ENCODE data around the gene TERB2.
"Not testable (repeated sequence)": the region's sequence is repeated elsewhere in the genome, so short reads cannot be mapped to it uniquely, and the experiment has no call there.

DNA sequence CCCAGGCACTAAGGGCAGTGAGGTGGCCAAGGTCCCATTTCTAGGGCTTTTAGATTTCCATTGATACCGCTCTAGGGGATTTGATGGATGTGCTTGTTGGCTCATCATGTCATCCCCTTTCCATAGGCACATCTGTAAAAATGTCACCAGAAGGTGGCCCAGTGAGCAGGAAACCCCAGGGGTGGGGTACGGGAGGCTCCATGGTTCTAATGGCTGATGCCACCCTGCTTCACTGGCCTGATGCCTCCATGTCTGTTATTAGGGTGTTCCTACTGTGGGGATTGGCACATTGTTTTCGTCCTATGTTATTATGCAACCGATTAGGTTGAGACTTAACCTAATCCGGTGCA, 32.4 kb downstream of the TERB2 start:
- TF ChIP-seq, protein P1, sequence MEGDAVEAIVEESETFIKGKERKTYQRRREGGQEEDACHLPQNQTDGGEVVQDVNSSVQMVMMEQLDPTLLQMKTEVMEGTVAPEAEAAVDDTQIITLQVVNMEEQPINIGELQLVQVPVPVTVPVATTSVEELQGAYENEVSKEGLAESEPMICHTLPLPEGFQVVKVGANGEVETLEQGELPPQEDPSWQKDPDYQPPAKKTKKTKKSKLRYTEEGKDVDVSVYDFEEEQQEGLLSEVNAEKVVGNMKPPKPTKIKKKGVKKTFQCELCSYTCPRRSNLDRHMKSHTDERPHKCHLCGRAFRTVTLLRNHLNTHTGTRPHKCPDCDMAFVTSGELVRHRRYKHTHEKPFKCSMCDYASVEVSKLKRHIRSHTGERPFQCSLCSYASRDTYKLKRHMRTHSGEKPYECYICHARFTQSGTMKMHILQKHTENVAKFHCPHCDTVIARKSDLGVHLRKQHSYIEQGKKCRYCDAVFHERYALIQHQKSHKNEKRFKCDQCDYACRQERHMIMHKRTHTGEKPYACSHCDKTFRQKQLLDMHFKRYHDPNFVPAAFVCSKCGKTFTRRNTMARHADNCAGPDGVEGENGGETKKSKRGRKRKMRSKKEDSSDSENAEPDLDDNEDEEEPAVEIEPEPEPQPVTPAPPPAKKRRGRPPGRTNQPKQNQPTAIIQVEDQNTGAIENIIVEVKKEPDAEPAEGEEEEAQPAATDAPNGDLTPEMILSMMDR (IDR thresholded peaks at IDR 0.05), result not testable (repeated sequence)
- TF ChIP-seq EP300 (IDR thresholded peaks at IDR 0.05), result not testable (repeated sequence)

Measured in tibial nerve (tissue), 4 donors.